SK-N-MC (cell line): Measurements from ENCODE around the gene SSBP2.

ENCODE experiments used
- EZH2 ChIP-seq: fragments of 200-600 bp; sonication (generic); IDR thresholded peaks from one replicate; pipeline ENCODE4 v1.6.1; 2017; ENCODE audit warnings: antibody characterized with exemption
- POLR2AphosphoS5 ChIP-seq: IDR thresholded peaks from 2 replicates; pipeline ENCODE4 v1.6.1; 2012; ENCODE audit warnings: mild to moderate bottlenecking, low read depth, low read length, borderline replicate concordance

- no peak for TF ChIP-seq POLR2AphosphoS5
- no peak for TF ChIP-seq EZH2
Observed at GRCh38 chr5:81785322-81785721, 34.4 kb upstream of the SSBP2 start.
